ENCODE measurements around the gene CALM1. TPM values are rescaled to one million over a fixed set of nuclear protein-coding genes. Genes with fewer than 3 reads are reported as not detected.
"Not testable (repeated sequence)": the region's sequence is repeated elsewhere in the genome, so short reads cannot be mapped to it uniquely, and the experiment has no call there.

The CALM1 gene
- total RNA-seq, 1 donor from 2014 or later = 634 TPM

- TF ChIP-seq CTCF (IDR thresholded peaks at IDR 0.05; ENCODE audit: unreplicated experiment) = no peak
- Mint-ChIP-seq H3K27me3 (ENCODE audit: unreplicated experiment) (no peaks in the 10 kb centered on the region), H3K27ac (ENCODE audit: unreplicated experiment) (no peak overlapping the region), H3K4me1 (ENCODE audit: unreplicated experiment) (peaks cover 11% of the 10 kb centered on the region), H3K4me3 (ENCODE audit: unreplicated experiment) (no peak overlapping the region), H3K36me3 (ENCODE audit: low read depth, unreplicated experiment) (no peaks in the 10 kb centered on the region), H3K9me3 (ENCODE audit: unreplicated experiment) (no peaks in the 10 kb centered on the region)
- no peak for DNase-seq (ENCODE audit: low spot score)
Measured at GRCh38 chr14:90388437-90388836, 8.4 kb upstream of the CALM1 start.

DNA sequence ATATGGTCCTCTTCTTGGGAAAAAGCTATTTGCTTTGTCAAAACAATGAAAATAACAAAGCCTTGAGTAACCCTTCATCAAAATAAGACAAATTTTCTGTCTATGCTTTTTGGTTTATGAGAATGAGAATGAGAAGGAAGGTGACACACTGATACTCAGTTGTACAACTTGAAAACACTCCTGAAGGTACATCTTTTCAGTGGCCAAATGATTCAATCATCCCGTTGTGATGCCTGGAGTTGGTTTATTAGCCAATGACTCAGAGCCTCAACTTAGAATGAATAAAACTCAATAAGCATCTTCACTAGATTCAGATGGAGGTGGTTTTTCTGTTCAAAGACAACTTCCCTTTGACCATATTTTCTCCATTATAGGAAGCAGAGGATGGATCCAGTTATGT, 7.8 kb upstream of the CALM1 start:
- Mint-ChIP-seq H3K36me3 (ENCODE audit: low read depth, unreplicated experiment) (no peaks in the 10 kb centered on the region), H3K4me1 (ENCODE audit: unreplicated experiment) (peaks cover 9% of the 10 kb centered on the region), H3K9me3 (ENCODE audit: unreplicated experiment) (no peaks in the 10 kb centered on the region), H3K27me3 (ENCODE audit: unreplicated experiment) (no peaks in the 10 kb centered on the region), H3K27ac (ENCODE audit: unreplicated experiment) (no peak overlapping the region), H3K4me3 (ENCODE audit: unreplicated experiment) (no peak overlapping the region)
- DNase-seq (ENCODE audit: low spot score) = no peak
- no peak for TF ChIP-seq CTCF (IDR thresholded peaks at IDR 0.05; ENCODE audit: unreplicated experiment)

DNA sequence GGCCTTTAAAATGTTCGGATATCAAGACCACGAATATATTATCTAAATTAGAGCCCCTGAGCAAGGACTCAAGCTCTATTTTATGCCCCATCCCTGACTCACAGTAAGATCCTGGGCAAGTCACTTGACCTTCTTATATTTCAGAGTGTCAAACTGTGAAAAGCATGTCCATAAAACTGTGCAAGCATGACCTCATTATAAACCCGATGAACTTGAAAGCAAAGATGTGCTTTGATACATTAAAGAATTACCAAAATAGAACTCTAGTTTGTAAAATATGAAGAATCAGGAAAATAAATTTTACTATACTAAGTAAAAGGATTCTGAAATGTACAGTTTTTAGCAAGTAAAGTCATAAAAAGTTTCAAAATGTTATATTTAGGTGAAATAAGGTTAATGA, 2.9 kb upstream of the CALM1 start:
- H3K27me3 Mint-ChIP-seq (ENCODE audit: unreplicated experiment) = peaks cover 9% of the 10 kb centered on the region
- H3K36me3 Mint-ChIP-seq (ENCODE audit: low read depth, unreplicated experiment) = peaks cover 9% of the 10 kb centered on the region
- peaks cover 10% of the 10 kb centered on the region for H3K4me1 Mint-ChIP-seq (ENCODE audit: unreplicated experiment)
- H3K9me3 Mint-ChIP-seq (ENCODE audit: unreplicated experiment) = no peaks in the 10 kb centered on the region
- DNase-seq (ENCODE audit: low spot score) = no peak
- no peak overlapping the region for H3K27ac Mint-ChIP-seq (ENCODE audit: unreplicated experiment)
- H3K4me3 Mint-ChIP-seq (ENCODE audit: unreplicated experiment) = no peak overlapping the region
- no peak for TF ChIP-seq CTCF (IDR thresholded peaks at IDR 0.05; ENCODE audit: unreplicated experiment)

GRCh38 chr14:90394782-90395181, 2.0 kb upstream of the CALM1 start:
- not testable (repeated sequence) for H3K4me3 Mint-ChIP-seq (ENCODE audit: unreplicated experiment); H3K27me3 Mint-ChIP-seq (ENCODE audit: unreplicated experiment)
- peaks cover 17% of the 10 kb centered on the region for H3K4me1 Mint-ChIP-seq (ENCODE audit: unreplicated experiment)

GRCh38 chr14:90397425-90398314, 841 bp downstream of the CALM1 start:
- Mint-ChIP-seq H3K4me1 (ENCODE audit: unreplicated experiment) (peaks cover 39% of the 10 kb centered on the region), H3K27ac (ENCODE audit: unreplicated experiment) (peak overlapping the region; percentile 77), H3K9me3 (ENCODE audit: unreplicated experiment) (no peaks in the 10 kb centered on the region), H3K27me3 (ENCODE audit: unreplicated experiment) (peaks cover 9% of the 10 kb centered on the region), H3K36me3 (ENCODE audit: low read depth, unreplicated experiment) (peaks cover 34% of the 10 kb centered on the region), H3K4me3 (ENCODE audit: unreplicated experiment) (peak overlapping the region; percentile 96)
- no peak for TF ChIP-seq CTCF (IDR thresholded peaks at IDR 0.05; ENCODE audit: unreplicated experiment)
- peak; percentile 50 for DNase-seq (ENCODE audit: low spot score)

More at GRCh38 chr14:90394782-90395181, 2.0 kb upstream of the CALM1 start:
- DNase-seq (ENCODE audit: low spot score); H3K36me3 Mint-ChIP-seq (ENCODE audit: low read depth, unreplicated experiment); H3K9me3 Mint-ChIP-seq (ENCODE audit: unreplicated experiment); H3K27ac Mint-ChIP-seq (ENCODE audit: unreplicated experiment): not testable (repeated sequence)
